Kidney (tissue), 14 donors: ENCODE data around the gene CACNA1E. TPM values are rescaled to one million over a fixed set of nuclear protein-coding genes. Genes with fewer than 3 reads are reported as not detected.

ENCODE experiments used
- DNase-seq, 5 donors: peaks; one replicate each; pipeline ENCODE4 v3.0.0-alpha.2; 2013 to 2020
- FAIRE-seq: peaks from 2 replicates; lab custom pipeline; 2012; peaks lifted over from hg19 to GRCh38; lab: Jason Lieb, UNC
- H3K27ac ChIP-seq, 2 donors: one replicate each; pipeline ENCODE4 v1.7.0; 2013; ENCODE audit warnings: low read depth in 2 of 2, low read length in 2 of 2, inconsistent platforms in 1 of 2
- H3K27me3 ChIP-seq: one replicate; pipeline ENCODE4 v1.7.1; 2013; ENCODE audit warnings: low read length, inconsistent platforms; ENCODE audit not compliant: control insufficient read depth, insufficient read depth
- H3K36me3 ChIP-seq, 3 donors: one replicate each; pipeline versions ENCODE4 v1.7.0 to v1.7.1; 2013; ENCODE audit warnings: low read length in 3 of 3, control low read depth in 1 of 3, inconsistent platforms in 1 of 3; ENCODE audit not compliant: insufficient read depth in 3 of 3, control insufficient read depth in 2 of 3
- H3K4me1 ChIP-seq, 3 donors: one replicate each; pipeline versions ENCODE4 v1.7.0 to v1.7.1; 2013; ENCODE audit warnings: low read length in 3 of 3, inconsistent platforms in 1 of 3, low read depth in 1 of 3; ENCODE audit not compliant: control insufficient read depth in 2 of 3, insufficient read depth in 2 of 3
- H3K4me3 ChIP-seq, 3 donors: one replicate each; pipeline versions ENCODE4 v1.7.0 to v1.8.1; 2013; ENCODE audit warnings: low read length in 3 of 3, control low read depth in 1 of 3, inconsistent platforms in 1 of 3
- H3K9ac ChIP-seq, 3 donors: one replicate each; pipeline versions ENCODE4 v1.7.0 to v1.7.1; 2013; ENCODE audit warnings: low read length in 3 of 3, control low read depth in 1 of 3, inconsistent platforms in 1 of 3
- H3K9me3 ChIP-seq, 3 donors: one replicate each; pipeline versions ENCODE4 v1.7.0 to v1.7.1; 2013; ENCODE audit warnings: low read length in 3 of 3, control low read depth in 1 of 3, inconsistent platforms in 1 of 3; ENCODE audit not compliant: control insufficient read depth in 2 of 3, insufficient read depth in 1 of 3
- intact Hi-C: fragments of 100-400 bp; cut with DNase I; formaldehyde crosslinking; loops from one replicate; pipeline ENCODE4 v1.11.1; 2022
- polyA plus RNA-seq: library from polyadenylated mRNA; stranded (reverse); fragments of 350-450 nt; fragmentation: Illumina TruSeq; extraction: RNeasy Lipid Tissue Mini Kit (QIAGEN cat#74804); gene quantifications from one replicate; pipeline ENCODE4 v1.2.3, GENCODE V29; 2014; ENCODE audit warnings: low read depth, low replicate concordance; ENCODE audit not compliant: insufficient read depth
- total RNA-seq: library from RNA; stranded (reverse); fragmentation: NEBNext Ultra II Directional; extraction: Animal tissue kit (Norgen Biotek cat#: 25700); gene quantifications from one replicate; pipeline ENCODE4 v1.2.1, GENCODE V29; 2021
- TF ChIP-seq, protein P1 (sequence below): IDR thresholded peaks from 3 replicates; pipeline ENCODE4 v1.5.1; 2012; ENCODE audit warnings: mild to moderate bottlenecking, moderate library complexity, borderline replicate concordance; ENCODE audit not compliant: insufficient read depth; ENCODE audit errors: extremely low read depth
- donor health status: control.
- donor health status: control.
- donor health status: control.
- donor health status: control.
- donor health status: control.
- donor health status: DM: yes; HTN: yes; CAD: no.
- donor health status: Normal renal cell carcinoma (clear cell type).

CACNA1E gene
- total and polyA plus RNA-seq, 2 donors from 2014 or later: 0.19 TPM

DNA sequence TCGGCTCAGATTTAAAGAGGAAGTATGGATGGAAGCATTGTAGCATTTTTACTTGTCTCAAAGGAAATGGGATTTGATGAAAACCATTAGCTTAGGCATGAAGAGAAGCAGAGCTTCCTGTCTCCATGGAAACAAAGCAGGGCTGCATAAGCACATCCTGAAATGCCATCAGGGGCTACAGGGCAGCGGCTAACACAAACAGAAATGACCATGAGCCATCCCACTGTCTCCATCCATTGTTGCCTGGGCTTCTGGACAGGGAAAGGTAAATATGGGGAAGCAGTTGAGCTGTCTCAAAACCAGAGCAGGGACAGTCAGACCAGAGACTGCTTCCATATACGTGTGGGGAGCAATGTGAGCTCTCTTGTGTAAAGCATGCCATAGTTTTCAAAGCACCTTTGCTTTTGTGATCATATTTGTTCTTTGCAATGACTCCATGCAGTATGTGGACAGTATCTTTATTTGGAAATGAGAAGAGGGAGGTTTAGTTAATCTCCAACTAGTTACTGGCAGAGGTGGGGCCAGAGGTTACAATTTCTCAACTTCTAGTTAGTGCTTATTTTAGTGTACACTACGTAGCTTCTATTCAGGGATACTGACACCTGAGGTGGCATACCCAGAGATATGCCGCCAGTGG, 176.1 kb downstream of the CACNA1E start:
- H3K27ac ChIP-seq: no peak overlapping the region
- peak in 1 of 5 donors; percentile 20 for DNase-seq
- no peaks in the 10 kb centered on the region for H3K9me3 ChIP-seq
- H3K27me3 ChIP-seq: no peaks in the 10 kb centered on the region
- no peaks in the 10 kb centered on the region for H3K4me1 ChIP-seq
- intact Hi-C loops: no loop called here
- no peak overlapping the region for H3K4me3 ChIP-seq
- TF ChIP-seq, protein P1, sequence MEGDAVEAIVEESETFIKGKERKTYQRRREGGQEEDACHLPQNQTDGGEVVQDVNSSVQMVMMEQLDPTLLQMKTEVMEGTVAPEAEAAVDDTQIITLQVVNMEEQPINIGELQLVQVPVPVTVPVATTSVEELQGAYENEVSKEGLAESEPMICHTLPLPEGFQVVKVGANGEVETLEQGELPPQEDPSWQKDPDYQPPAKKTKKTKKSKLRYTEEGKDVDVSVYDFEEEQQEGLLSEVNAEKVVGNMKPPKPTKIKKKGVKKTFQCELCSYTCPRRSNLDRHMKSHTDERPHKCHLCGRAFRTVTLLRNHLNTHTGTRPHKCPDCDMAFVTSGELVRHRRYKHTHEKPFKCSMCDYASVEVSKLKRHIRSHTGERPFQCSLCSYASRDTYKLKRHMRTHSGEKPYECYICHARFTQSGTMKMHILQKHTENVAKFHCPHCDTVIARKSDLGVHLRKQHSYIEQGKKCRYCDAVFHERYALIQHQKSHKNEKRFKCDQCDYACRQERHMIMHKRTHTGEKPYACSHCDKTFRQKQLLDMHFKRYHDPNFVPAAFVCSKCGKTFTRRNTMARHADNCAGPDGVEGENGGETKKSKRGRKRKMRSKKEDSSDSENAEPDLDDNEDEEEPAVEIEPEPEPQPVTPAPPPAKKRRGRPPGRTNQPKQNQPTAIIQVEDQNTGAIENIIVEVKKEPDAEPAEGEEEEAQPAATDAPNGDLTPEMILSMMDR: no peak
- H3K9ac ChIP-seq: no peak overlapping the region
- FAIRE-seq: no peak
- no peaks in the 10 kb centered on the region for H3K36me3 ChIP-seq

DNA sequence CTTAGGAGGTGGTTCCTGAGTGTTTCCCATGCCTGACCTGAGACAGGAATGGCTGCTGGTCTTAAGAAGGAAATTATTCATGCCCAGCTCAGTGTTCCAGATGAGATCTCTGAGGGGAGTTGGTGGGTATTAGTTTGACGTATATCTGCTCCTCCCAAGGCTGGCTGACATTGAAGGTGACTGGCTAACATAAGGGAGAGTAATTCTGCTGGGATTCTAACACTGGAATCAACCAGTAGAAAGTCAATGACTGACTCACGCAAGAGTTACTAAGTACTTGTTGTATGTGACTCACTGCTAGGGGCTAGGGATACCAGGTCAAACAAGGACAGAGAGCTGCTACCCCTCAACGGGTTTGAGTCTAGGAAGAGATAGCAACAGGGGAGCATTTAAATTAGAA, 177.3 kb downstream of the CACNA1E start:
- no peak overlapping the region for H3K27ac ChIP-seq
- H3K4me1 ChIP-seq: no peaks in the 10 kb centered on the region
- H3K27me3 ChIP-seq: no peaks in the 10 kb centered on the region
- TF ChIP-seq, protein P1: no peak
- no peaks in the 10 kb centered on the region for H3K9me3 ChIP-seq
- FAIRE-seq: no peak
- H3K9ac ChIP-seq: no peak overlapping the region
- no peaks in the 10 kb centered on the region for H3K36me3 ChIP-seq
- no peak for DNase-seq
- H3K4me3 ChIP-seq: no peak overlapping the region
- intact Hi-C loops: no loop called here

DNA sequence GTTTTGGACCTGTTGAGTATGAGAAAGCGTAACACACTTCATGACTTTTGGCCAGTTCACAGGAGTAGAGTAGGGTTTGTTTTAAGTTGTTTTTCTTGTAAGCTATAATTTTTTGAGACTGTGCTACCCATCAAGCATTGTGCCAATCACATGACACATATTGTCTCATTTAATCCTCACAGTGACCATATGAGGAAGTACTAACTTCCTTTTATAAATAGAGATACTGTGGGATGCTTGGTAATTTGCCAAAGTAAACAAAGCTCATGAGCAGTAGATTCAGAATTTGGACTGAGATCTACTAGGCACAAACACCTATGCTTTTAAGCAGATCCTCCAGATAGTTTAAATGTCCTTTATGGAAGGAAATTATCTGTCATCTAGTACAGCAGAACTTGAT, 178.3 kb downstream of the CACNA1E start:
- H3K4me1 ChIP-seq: no peaks in the 10 kb centered on the region
- H3K36me3 ChIP-seq: no peaks in the 10 kb centered on the region
- FAIRE-seq (no peak), DNase-seq (no peak)
- TF ChIP-seq, protein P1: no peak
- no peaks in the 10 kb centered on the region for H3K9me3 ChIP-seq
- H3K4me3 ChIP-seq: no peak overlapping the region
- intact Hi-C loops: no loop called here
- H3K27me3 ChIP-seq: no peaks in the 10 kb centered on the region
- H3K9ac ChIP-seq: no peak overlapping the region
- no peak overlapping the region for H3K27ac ChIP-seq

DNA sequence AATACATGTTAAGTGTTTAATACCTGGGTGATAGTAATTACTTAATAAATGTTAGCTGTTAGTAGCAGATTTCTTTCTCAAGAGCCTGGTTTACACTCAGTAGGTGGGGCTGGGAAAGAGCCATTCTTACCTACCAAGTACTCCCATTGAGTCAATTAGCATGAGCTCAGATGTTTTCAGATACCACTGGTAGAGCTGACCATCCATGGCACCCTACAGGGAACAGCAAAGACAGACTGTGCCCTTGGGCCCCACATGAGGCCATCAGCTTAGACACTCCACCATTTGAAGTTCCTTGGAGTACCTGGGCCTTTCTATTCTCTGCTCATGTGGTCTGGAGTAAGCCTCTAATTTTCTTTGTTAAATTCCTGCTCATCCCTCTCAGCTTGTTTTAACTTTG, 179.3 kb downstream of the CACNA1E start:
- TF ChIP-seq, protein P1: no peak
- intact Hi-C loops: no loop called here
- H3K4me3 ChIP-seq: no peak overlapping the region
- no peaks in the 10 kb centered on the region for H3K36me3 ChIP-seq
- no peak overlapping the region for H3K27ac ChIP-seq
- no peaks in the 10 kb centered on the region for H3K4me1 ChIP-seq
- no peak overlapping the region for H3K9ac ChIP-seq
- no peaks in the 10 kb centered on the region for H3K9me3 ChIP-seq
- DNase-seq (no peak), FAIRE-seq (no peak)
- H3K27me3 ChIP-seq: no peaks in the 10 kb centered on the region
